ENCODE results near the gene GHITM. TPM values are rescaled to one million over a fixed set of nuclear protein-coding genes. Genes with fewer than 3 reads are reported as not detected.
A peak's percentile ranks its signal among the peaks of the same experiment; 100 is the strongest.
"Not testable (repeated sequence)": the region's sequence is repeated elsewhere in the genome, so short reads cannot be mapped to it uniquely, and the experiment has no call there.

GHITM gene
- total RNA-seq, 2 donors from 2014 or later, result 122 to 143 TPM

DNA sequence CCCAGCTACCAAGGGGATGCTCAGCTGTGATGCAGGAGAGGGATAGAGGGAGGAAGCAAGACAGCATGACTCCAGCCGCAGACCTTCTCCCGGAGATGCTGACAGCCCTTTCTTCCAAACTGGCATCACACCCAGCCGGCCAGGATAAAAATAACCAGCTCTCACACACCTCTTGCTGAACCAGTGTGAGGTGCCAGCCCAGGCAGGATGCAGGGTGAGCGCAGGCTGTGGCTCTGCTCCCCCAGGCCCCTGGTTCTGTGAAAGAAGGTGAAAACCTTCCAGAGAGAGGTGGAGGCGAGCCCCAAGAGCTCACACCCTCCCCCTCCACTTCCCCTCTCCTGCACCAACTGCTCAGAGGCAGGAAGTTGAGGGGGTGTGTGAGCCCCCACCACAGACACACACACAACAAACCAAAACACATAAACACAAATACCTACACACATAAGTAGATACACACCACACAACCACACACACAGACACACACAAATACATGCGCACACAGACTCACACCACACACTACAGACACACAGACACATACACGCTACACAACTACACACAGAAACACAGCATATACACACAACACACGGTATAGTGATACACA lies 38.3 kb downstream of the GHITM start:
- Histone ChIP-seq H3K27me3 (replicated peaks; ENCODE audit: insufficient read depth) (no peaks in the 10 kb centered on the region), H3K27ac (no peak overlapping the region)

DNA sequence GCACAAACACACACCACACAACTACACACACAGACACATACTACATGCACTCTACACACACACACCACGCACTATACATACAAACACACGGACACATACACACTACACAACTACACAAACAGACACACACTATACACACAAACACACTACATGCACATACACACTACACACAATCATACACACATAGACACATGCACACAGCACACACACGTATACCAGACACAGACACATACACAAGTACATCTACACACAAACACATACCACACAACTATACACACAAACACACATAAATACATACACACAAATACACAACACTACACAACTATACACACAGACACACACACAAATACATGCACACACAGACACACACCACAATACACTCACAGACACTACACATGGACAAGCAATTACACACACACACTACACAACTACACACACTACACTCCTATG lies 38.9 kb downstream of the GHITM start:
- no peaks in the 10 kb centered on the region for H3K36me3 ChIP-seq
- intact Hi-C loops (cut with DNase I), result no loop called here
- H3K27ac ChIP-seq, result no peak overlapping the region
- TF ChIP-seq POLR2AphosphoS5 (IDR thresholded peaks at IDR 0.05) (no peak), POLR2A (IDR thresholded peaks at IDR 0.05) (no peak)
- TF ChIP-seq, protein P1, sequence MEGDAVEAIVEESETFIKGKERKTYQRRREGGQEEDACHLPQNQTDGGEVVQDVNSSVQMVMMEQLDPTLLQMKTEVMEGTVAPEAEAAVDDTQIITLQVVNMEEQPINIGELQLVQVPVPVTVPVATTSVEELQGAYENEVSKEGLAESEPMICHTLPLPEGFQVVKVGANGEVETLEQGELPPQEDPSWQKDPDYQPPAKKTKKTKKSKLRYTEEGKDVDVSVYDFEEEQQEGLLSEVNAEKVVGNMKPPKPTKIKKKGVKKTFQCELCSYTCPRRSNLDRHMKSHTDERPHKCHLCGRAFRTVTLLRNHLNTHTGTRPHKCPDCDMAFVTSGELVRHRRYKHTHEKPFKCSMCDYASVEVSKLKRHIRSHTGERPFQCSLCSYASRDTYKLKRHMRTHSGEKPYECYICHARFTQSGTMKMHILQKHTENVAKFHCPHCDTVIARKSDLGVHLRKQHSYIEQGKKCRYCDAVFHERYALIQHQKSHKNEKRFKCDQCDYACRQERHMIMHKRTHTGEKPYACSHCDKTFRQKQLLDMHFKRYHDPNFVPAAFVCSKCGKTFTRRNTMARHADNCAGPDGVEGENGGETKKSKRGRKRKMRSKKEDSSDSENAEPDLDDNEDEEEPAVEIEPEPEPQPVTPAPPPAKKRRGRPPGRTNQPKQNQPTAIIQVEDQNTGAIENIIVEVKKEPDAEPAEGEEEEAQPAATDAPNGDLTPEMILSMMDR (IDR thresholded peaks at IDR 0.05), result no peak
- WGBS, result 91% methylated on average over 3 of the region's 3 CpGs
- H3K4me3 ChIP-seq, result no peak overlapping the region
- H3K4me1 ChIP-seq (replicated peaks), result no peaks in the 10 kb centered on the region
- no peaks in the 10 kb centered on the region for H3K9me3 ChIP-seq
- no peak for DNase-seq (ENCODE audit: low spot score)
- H3K27me3 ChIP-seq (replicated peaks; ENCODE audit: insufficient read depth), result no peaks in the 10 kb centered on the region

More for the DNA sequence above, 38.3 kb downstream of the GHITM start:
- DNase-seq (ENCODE audit: low spot score), result peak; percentile 34
- TF ChIP-seq, protein P1 (IDR thresholded peaks at IDR 0.05), result no peak
- TF ChIP-seq POLR2AphosphoS5 (IDR thresholded peaks at IDR 0.05), result no peak
- no peak for TF ChIP-seq POLR2A (IDR thresholded peaks at IDR 0.05)
- intact Hi-C loops (cut with DNase I), result no loop called here
- 49% methylated on average over 8 of the region's 8 CpGs for WGBS
- no peaks in the 10 kb centered on the region for H3K36me3 ChIP-seq
- H3K9me3 ChIP-seq, result no peaks in the 10 kb centered on the region
- no peak overlapping the region for H3K4me3 ChIP-seq
- H3K4me1 ChIP-seq (replicated peaks), result no peaks in the 10 kb centered on the region

DNA sequence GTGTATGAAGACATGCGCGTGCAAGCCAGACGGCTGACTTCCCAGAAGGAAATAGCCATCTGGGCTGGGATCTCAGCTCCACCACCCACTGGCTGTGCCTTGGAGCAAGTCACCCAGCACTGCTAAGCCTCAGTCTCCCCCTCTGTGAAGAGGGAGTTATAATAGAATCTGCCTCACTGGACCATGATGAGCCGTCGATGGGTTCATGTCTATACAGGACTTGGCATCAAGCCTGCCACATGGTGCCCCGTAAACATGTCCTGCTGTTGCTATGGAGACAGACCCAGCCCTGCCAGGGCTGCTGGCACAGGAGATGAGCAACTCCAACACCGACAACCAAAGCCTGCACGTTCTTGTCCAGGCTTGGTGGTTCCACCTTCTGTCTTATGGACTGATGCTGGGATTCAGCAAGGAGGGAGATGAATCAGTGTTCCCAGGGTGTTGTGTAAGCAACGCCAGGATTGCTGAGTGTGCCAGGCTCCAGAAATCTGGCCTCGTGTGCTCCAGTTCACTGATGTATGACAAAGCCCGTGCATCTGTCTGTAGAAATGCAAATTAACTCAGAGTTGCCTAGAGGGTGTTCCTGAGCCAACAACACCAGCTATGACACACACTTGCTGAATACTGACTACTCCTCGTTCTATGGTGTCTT lies 39.9 kb downstream of the GHITM start:
- Histone ChIP-seq H3K27ac (no peak overlapping the region), H3K9me3 (no peaks in the 10 kb centered on the region), H3K27me3 (replicated peaks; ENCODE audit: insufficient read depth) (no peaks in the 10 kb centered on the region), H3K36me3 (no peaks in the 10 kb centered on the region), H3K4me3 (no peak overlapping the region), H3K4me1 (replicated peaks) (no peaks in the 10 kb centered on the region)
- peak; percentile 79 for DNase-seq (ENCODE audit: low spot score)
- TF ChIP-seq POLR2A (IDR thresholded peaks at IDR 0.05) (no peak), POLR2AphosphoS5 (IDR thresholded peaks at IDR 0.05) (peak; percentile 71)
- TF ChIP-seq, protein P1 (IDR thresholded peaks at IDR 0.05), result no peak
- intact Hi-C loops (cut with DNase I), result no loop called here
- 30% methylated on average over 12 of the region's 12 CpGs for WGBS

DNA sequence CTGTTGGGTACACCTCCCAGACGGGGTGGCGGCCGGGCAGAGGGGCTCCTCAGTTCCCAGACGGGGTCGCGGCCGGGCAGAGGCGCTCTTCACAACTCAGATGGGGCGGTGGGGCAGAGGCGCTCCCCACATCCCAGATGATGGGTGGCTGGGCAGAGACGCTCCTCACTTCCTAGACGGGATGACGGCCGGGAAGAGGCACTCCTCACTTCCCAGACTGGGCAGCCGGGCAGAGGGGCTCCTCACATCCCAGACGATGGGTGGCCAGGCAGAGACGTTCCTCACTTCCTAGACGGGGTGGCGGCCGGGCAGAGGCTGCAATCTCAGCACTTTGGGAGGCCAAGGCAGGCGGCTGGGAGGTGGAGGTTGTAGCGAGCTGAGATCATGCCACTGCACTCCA lies 41.1 kb downstream of the GHITM start:
- DNase-seq (ENCODE audit: low spot score); H3K4me3 ChIP-seq; intact Hi-C loops (cut with DNase I); H3K4me1 ChIP-seq (replicated peaks); H3K36me3 ChIP-seq; H3K27me3 ChIP-seq (replicated peaks; ENCODE audit: insufficient read depth); H3K27ac ChIP-seq; H3K9me3 ChIP-seq: not testable (repeated sequence)
- WGBS, result 88% methylated on average over 13 of the region's 22 CpGs

DNA sequence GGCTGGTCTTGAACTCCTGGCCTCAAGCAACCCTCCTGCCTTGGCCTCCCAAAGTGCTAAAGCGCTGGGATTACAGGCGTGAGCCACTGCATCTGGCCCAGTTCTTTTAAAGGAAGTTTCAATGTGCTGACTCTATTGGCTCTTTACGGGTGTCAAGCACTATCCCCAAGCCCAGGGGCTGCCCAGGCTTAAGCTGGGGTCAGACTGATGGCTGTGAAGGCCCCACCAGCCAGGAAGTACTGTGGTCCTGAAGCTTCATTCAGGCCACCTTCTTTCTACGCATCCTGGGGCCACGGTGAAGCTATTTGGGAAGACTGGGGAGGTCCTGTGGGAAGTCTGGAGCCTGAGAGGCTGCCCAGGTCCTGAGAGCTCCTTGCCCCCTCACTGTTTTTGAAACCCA lies 42.3 kb downstream of the GHITM start:
- no peaks in the 10 kb centered on the region for H3K27me3 ChIP-seq (replicated peaks; ENCODE audit: insufficient read depth)
- no peak overlapping the region for H3K4me3 ChIP-seq
- H3K9me3 ChIP-seq, result no peaks in the 10 kb centered on the region
- no peak for DNase-seq (ENCODE audit: low spot score)
- no peak overlapping the region for H3K27ac ChIP-seq
- TF ChIP-seq POLR2AphosphoS5 (IDR thresholded peaks at IDR 0.05), result no peak
- no peak for TF ChIP-seq POLR2A (IDR thresholded peaks at IDR 0.05)
- TF ChIP-seq, protein P1 (IDR thresholded peaks at IDR 0.05), result no peak
- no peaks in the 10 kb centered on the region for H3K4me1 ChIP-seq (replicated peaks)
- H3K36me3 ChIP-seq, result no peaks in the 10 kb centered on the region
- intact Hi-C loops (cut with DNase I), result no loop called here
- 99% methylated on average over 5 of the region's 5 CpGs for WGBS

Data from prostate gland (tissue), 2 donors.